AG09319 (cell line): Measurements from ENCODE around the gene DISC1.
A peak's percentile ranks its signal among the peaks of the same experiment; 100 is the strongest.
"Not testable (repeated sequence)": the region's sequence is repeated elsewhere in the genome, so short reads cannot be mapped to it uniquely, and the experiment has no call there.

Experiments used
- DNase-seq: peaks from one replicate; pipeline ENCODE4 v3.0.0-alpha.2; 2010; ENCODE audit warnings: low read depth; ENCODE audit errors: extremely low read depth
- CTCF ChIP-seq: IDR thresholded peaks from 2 replicates; pipeline ENCODE4 v1.5.1; 2011; ENCODE audit warnings: low read depth, mild to moderate bottlenecking, inconsistent platforms, low read length, moderate library complexity

Gene DISC1

DNA sequence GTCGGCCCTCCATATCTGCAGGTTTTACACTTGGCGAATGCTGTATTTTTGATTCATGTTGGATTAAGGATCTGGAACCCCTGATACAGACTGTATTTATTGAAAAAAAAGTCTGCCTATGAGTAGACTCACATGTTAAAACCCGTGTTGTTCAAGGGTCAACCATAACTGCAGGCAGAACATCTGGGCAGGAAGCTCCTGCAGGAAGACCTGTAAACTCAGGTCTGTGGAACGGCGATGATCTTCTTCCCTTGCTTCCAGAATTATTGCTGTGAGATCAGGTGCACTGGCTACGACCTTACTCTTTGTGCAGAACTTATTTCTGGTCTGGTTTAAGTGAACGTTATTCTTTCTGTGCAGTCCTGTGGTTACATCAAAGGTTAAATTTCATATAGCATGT is 96.6 kb downstream of the DISC1 start:
- no peak for TF ChIP-seq CTCF
- DNase-seq = no peak

DNA sequence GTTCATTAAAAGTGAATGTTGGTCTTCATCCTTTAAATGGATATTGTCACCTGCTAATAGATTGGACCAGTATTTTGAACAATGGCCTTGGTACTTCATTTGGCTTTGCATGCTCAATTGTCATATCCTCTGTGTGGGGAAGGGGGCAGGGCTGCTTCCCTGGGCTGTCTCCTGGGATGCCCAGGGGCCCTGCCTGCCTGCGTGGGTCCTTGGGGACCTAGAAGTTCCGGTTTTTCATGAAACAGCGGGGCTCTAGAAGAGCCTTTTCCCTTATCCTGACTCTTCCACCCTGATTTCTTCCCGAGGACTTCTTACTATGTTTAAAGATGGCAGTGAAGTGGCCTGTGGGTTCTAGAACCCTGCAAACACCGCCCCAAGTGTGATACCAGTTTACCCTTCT is 97.5 kb downstream of the DISC1 start:
- TF ChIP-seq CTCF = no peak
- no peak for DNase-seq

- peak; percentile 8 for DNase-seq
- TF ChIP-seq CTCF = peak; percentile 38
Measured at GRCh38 chr1:231724876-231725647, 98.5 kb downstream of the DISC1 start.

DNA sequence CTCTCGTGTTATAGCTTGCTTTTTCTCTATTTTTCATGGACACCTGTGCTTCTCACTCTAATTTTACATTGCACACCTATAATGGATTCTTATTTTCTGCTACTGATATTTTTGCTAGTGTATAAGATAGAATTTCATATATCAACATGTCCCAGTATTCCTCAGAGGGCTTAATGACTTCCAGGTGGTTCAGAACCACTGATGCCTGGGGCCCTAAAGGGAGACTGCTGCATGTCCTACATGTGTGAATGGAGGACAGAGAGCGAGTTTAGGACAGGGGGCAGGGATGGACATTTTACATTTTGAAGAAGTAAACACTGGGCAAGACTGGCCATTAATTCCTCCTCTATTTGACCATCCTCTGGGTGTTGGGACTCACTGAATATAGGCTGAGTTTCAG is 100.6 kb downstream of the DISC1 start:
- no peak for DNase-seq
- no peak for TF ChIP-seq CTCF

DNA sequence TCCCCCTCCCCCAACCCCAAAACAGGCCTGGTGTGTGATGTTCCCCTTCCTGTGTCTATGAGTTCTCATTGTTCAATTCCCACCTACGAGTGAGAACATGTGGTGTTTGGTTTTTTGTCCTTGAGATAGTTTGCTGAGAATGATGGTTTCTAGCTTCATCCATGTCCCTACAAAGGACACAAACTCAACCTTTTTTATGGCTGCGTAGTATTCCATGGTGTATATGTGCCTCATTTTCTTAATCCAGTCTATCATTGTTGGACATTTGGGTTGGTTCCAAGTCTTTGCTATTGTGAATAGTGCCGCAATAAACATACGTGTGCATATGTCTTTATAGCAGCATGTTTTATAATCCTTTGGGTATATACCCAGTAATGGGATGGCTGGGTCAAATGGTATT is 102.4 kb downstream of the DISC1 start:
- DNase-seq = not testable (repeated sequence)

DNA sequence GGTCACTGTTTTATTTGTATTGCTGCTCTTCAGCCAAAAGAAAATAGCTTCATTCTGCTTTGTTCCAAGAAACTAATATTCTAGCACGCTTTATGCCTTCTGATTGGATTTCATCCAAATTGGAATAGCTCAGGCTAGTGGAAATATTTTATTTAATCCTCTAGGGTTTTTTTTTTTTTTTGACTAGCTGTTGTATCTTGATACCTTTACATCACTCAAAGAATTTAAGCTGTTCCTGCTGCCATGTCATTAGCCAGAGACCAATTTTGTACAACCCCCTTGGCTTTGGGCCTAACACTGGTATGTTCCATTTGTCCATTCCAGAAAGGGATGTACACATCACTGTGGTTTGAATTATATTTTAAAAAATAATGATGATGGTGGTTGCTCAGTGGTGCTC is 103.0 kb downstream of the DISC1 start:
- TF ChIP-seq CTCF = no peak
- peak; percentile 23 for DNase-seq

GRCh38 chr1:231731268-231731667 is 104.7 kb downstream of the DISC1 start:
- no peak for TF ChIP-seq CTCF
- DNase-seq = no peak

DNA sequence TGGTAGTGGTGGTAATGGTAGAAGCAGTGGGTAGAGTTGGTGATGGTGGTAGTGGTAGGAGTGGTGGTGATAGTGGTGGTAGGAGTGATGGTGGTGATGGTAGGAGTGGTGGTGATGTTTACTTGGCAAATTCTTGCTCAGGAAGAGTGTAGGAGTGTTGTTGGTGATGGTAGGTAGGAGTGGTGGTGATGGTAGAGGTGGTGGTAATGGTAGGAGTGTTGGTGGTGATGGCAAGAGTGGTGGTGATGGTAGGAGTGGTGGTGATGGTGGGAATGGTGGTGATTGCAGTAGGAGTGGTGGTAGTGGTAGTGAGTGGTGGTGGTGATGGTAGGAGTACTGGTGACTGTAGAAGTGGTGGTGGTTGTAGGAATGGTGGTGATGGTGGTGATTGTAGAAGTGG is 106.5 kb downstream of the DISC1 start:
- TF ChIP-seq CTCF = no peak
- DNase-seq = no peak
